H1 (cell line): ENCODE measurements around the gene GAPDHS. TPM values are rescaled to one million over a fixed set of nuclear protein-coding genes. Genes with fewer than 3 reads are reported as not detected.

Experiments
- CREB1 ChIP-seq: IDR thresholded peaks from 2 replicates; pipeline ENCODE4 v1.6.1; 2012; ENCODE audit warnings: inconsistent platforms
- HDAC2 ChIP-seq, 2 experiments: fragments of 300-600 bp in 1 of 2; sonication (generic) in 1 of 2; IDR thresholded peaks; 2 replicates each; pipeline ENCODE4 v1.6.1; 2011 to 2012; ENCODE audit warnings: low read depth in 2 of 2, low read length in 2 of 2, mild to moderate bottlenecking in 2 of 2, moderate library complexity in 2 of 2, borderline replicate concordance in 1 of 2, inconsistent platforms in 1 of 2
- KDM1A ChIP-seq: fragments of 200-600, 300-600 bp; sonication (generic); IDR thresholded peaks from 2 replicates; pipeline ENCODE4 v1.7.1; 2016; ENCODE audit warnings: mild to moderate bottlenecking, low read length, borderline replicate concordance
- NANOG ChIP-seq: IDR thresholded peaks from 2 replicates; pipeline ENCODE4 v1.6.1; 2011; ENCODE audit warnings: low read length, low read depth, mild to moderate bottlenecking, inconsistent platforms; ENCODE audit not compliant: insufficient read depth, poor library complexity, severe bottlenecking
- POU5F1 ChIP-seq: IDR thresholded peaks from 2 replicates; pipeline ENCODE4 v1.6.1; 2011; ENCODE audit warnings: low read depth, mild to moderate bottlenecking, low read length, moderate library complexity
- SP1 ChIP-seq: IDR thresholded peaks from 2 replicates; pipeline ENCODE4 v1.6.1; 2011; ENCODE audit warnings: low read depth, low read length
- SP4 ChIP-seq: IDR thresholded peaks from 2 replicates; pipeline ENCODE4 v1.6.1; 2012; ENCODE audit warnings: low read length, inconsistent platforms
- TEAD4 ChIP-seq: IDR thresholded peaks from 2 replicates; pipeline ENCODE4 v1.6.1; 2012; ENCODE audit warnings: low read depth, low read length, inconsistent platforms, mixed read lengths
- ZNF274 ChIP-seq: IDR thresholded peaks from 2 replicates; pipeline ENCODE4 v1.7.0; 2012; ENCODE audit warnings: low read length, borderline replicate concordance; ENCODE audit errors: extremely low read depth
- polyA plus RNA-seq, 7 experiments: library from polyadenylated mRNA; depleted of rRNA in 3 of 7; stranded (reverse) in 5 of 7; unstranded in 2 of 7; fragments of >200 nt in 5 of 7; fragments of 200-250 nt in 2 of 7; gene quantifications; 1 replicate in 5 of 7; 2 replicates in 1 of 7; 4 replicates in 1 of 7; pipeline versions ENCODE4 v1.2.1 to v1.2.3, GENCODE V29; 2011 to 2013; ENCODE audit warnings: missing spikeins in 2 of 7, mixed read lengths in 2 of 7
- total RNA-seq: library from RNA; stranded (reverse); fragmentation: NEBNext Ultra II Directional; extraction: Animal tissue kit (Norgen Biotek cat#: 25700); gene quantifications from 2 replicates; pipeline ENCODE4 v1.2.1, GENCODE V29; 2021
- TF ChIP-seq, protein P1 (sequence below): fragments of 300-600 bp; sonication (generic); IDR thresholded peaks from 2 replicates; pipeline ENCODE4 v1.7.1; 2012; ENCODE audit warnings: low read length, moderate library complexity, mild to moderate bottlenecking, inconsistent platforms; ENCODE audit not compliant: insufficient replicate concordance

The GAPDHS gene
- total and polyA plus RNA-seq, 2 of the 8 experiments (the other 6 are each of a cell fraction or from before 2014, with no cell fraction given): 0.26 TPM; not detected in 1

DNA sequence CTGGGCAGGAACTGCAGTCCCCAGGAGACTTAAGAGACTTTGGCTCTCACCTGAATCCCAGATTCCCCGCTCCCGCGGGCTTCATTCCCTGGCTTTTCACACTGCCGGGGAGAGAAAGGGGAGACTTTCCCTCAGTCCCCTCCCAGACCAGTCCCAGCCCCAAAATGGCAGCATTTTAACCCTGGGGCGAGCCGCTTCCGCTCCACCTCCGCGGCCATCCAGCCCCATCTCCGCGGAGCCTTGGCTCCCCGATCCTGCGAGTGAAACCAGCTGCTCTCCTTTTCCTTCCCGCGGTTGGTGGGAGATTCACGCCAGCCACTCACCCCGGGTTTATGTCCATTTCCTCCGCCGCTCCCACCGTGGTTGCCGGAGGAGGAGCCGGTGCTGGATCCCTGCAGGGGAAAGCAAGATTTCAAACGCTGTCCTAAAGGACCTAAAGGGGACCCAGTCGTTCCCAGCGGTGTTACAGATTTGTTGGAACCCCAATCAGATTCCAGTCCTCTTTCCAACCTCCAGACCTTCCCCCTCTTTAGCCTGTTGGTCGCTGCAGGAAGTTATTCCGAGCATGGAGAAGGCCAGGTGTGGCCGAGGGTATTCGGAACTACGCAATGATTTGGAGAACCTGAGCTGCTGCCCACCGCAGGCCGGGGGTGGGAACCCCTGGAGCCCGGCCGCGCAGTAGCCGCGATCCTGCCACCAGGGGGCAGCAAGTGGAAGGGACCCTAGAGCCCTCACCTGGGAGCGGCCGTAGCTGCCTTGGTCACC is 23.2 kb upstream of the GAPDHS start (continued):
- TF ChIP-seq, protein P1, sequence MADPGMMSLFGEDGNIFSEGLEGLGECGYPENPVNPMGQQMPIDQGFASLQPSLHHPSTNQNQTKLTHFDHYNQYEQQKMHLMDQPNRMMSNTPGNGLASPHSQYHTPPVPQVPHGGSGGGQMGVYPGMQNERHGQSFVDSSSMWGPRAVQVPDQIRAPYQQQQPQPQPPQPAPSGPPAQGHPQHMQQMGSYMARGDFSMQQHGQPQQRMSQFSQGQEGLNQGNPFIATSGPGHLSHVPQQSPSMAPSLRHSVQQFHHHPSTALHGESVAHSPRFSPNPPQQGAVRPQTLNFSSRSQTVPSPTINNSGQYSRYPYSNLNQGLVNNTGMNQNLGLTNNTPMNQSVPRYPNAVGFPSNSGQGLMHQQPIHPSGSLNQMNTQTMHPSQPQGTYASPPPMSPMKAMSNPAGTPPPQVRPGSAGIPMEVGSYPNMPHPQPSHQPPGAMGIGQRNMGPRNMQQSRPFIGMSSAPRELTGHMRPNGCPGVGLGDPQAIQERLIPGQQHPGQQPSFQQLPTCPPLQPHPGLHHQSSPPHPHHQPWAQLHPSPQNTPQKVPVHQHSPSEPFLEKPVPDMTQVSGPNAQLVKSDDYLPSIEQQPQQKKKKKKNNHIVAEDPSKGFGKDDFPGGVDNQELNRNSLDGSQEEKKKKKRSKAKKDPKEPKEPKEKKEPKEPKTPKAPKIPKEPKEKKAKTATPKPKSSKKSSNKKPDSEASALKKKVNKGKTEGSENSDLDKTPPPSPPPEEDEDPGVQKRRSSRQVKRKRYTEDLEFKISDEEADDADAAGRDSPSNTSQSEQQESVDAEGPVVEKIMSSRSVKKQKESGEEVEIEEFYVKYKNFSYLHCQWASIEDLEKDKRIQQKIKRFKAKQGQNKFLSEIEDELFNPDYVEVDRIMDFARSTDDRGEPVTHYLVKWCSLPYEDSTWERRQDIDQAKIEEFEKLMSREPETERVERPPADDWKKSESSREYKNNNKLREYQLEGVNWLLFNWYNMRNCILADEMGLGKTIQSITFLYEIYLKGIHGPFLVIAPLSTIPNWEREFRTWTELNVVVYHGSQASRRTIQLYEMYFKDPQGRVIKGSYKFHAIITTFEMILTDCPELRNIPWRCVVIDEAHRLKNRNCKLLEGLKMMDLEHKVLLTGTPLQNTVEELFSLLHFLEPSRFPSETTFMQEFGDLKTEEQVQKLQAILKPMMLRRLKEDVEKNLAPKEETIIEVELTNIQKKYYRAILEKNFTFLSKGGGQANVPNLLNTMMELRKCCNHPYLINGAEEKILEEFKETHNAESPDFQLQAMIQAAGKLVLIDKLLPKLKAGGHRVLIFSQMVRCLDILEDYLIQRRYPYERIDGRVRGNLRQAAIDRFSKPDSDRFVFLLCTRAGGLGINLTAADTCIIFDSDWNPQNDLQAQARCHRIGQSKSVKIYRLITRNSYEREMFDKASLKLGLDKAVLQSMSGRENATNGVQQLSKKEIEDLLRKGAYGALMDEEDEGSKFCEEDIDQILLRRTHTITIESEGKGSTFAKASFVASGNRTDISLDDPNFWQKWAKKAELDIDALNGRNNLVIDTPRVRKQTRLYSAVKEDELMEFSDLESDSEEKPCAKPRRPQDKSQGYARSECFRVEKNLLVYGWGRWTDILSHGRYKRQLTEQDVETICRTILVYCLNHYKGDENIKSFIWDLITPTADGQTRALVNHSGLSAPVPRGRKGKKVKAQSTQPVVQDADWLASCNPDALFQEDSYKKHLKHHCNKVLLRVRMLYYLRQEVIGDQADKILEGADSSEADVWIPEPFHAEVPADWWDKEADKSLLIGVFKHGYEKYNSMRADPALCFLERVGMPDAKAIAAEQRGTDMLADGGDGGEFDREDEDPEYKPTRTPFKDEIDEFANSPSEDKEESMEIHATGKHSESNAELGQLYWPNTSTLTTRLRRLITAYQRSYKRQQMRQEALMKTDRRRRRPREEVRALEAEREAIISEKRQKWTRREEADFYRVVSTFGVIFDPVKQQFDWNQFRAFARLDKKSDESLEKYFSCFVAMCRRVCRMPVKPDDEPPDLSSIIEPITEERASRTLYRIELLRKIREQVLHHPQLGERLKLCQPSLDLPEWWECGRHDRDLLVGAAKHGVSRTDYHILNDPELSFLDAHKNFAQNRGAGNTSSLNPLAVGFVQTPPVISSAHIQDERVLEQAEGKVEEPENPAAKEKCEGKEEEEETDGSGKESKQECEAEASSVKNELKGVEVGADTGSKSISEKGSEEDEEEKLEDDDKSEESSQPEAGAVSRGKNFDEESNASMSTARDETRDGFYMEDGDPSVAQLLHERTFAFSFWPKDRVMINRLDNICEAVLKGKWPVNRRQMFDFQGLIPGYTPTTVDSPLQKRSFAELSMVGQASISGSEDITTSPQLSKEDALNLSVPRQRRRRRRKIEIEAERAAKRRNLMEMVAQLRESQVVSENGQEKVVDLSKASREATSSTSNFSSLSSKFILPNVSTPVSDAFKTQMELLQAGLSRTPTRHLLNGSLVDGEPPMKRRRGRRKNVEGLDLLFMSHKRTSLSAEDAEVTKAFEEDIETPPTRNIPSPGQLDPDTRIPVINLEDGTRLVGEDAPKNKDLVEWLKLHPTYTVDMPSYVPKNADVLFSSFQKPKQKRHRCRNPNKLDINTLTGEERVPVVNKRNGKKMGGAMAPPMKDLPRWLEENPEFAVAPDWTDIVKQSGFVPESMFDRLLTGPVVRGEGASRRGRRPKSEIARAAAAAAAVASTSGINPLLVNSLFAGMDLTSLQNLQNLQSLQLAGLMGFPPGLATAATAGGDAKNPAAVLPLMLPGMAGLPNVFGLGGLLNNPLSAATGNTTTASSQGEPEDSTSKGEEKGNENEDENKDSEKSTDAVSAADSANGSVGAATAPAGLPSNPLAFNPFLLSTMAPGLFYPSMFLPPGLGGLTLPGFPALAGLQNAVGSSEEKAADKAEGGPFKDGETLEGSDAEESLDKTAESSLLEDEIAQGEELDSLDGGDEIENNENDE: no peak
- TF ChIP-seq NANOG: no peak
- no peak for TF ChIP-seq POU5F1
- TF ChIP-seq SP4: peak; percentile 59; the same call in 1 of the 2 replicates
- TF ChIP-seq KDM1A: no peak
- peak; percentile 99 for TF ChIP-seq TEAD4
- peak; percentile 66; the same call in 1 of the 2 replicates for TF ChIP-seq SP1
- TF ChIP-seq HDAC2 (IDR thresholded peaks at IDR 0.05; ENCODE audit: borderline replicate concordance in 1 of 2, low read depth in 2 of 2, low read length in 2 of 2): 0 out of 4 replicates have a peak, but pooled peaks have one; percentile 2 to 5
- no peak; the same call in 1 of the 2 replicates for TF ChIP-seq CREB1
- TF ChIP-seq ZNF274: no peak
